GM21367 (cell line): ENCODE data around the gene ZNF664.
"Not testable (repeated sequence)": the region's sequence is repeated elsewhere in the genome, so short reads cannot be mapped to it uniquely, and the experiment has no call there.

Source experiments
- ATAC-seq: cut with Tn5 transposase; IDR thresholded peaks from one replicate; pipeline ENCODE4 v1.9.1; 2021; ENCODE audit not compliant: unreplicated experiment

ZNF664 gene

DNA sequence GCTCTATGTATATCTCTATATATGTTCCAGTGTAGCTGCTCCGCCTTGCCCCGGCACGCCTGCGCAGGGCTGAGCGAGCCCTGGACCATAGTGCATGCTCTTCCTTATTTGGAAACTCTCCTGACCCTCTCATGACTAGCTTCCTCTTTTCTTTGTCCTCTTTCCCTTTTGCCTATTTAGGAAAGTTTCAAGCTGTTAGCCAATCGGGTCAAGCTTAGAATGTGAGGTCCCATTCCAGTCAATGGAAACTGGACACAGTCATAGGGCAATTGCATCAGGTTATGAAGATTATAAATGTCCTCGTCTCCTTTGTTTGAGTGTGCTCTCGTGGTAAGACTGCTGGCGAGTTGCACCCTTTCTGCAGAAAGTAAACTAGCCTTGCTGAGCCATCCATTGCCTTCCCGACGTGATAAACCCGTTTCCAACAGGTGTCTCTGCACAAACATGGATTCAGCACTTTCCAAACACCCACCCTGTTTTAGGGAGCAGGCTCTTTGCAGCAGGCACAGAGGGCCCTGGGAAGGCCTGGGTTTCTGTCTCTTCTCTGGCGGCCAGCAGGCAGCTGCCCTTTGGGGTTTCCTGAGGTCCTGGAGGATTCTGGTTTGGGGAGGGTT is 31.3 kb upstream of the ZNF664 start:
- no peak for ATAC-seq

DNA sequence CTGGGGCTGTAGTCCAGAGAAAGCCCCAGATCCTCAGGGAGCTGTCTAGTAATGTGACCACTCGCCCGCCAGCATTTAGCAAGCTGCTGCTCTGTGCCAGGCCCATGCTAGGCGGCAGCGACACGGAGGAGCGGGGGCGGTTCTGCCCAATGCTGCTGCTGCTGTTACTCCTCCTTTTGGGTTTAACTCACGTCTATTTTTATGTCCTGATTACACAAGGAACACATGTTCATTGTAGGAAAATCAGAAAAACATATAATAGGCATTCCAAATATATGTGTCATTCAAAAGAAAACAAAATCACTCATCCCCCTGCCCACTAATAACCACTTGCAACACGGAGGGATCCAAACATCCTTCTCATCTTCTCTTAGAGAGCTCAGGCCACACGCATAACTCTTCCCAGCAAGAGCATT is 30.8 kb upstream of the ZNF664 start:
- no peak for ATAC-seq

DNA sequence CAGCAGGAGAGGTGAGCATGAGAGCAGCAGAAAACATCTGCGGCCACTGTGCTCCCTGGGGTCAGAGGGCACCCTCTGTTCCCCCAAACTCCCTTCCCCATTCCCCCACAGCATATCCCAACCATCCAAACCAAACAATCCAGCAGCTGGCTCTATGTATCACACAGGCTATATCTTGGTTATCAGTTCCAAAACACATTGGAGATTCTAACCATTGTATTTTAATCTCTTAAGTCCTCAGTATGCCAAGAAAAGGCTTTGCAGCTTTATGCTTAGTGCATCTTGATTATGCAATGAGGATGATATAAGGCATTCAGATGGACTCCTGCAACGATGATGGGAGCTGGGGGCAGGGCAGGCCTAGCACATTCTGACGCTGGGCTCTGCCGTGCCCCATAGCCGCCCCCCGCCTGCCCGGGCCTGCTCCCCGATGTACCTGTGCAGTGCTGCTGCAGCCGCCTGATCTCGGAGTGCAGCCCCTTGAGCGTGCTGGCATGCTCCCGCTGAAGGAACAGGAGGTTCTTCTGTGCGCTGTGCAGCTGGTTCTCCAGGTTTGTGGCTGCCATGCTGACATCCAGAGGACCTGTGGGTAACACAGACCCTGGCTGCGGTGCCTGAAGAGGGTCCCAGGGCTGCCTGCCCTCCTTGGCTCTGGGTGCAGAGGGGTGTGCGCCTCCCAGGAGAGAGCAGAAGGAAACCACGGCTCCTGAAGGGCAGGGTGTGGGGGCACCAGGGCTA is 29.9 kb upstream of the ZNF664 start:
- ATAC-seq = no peak

DNA sequence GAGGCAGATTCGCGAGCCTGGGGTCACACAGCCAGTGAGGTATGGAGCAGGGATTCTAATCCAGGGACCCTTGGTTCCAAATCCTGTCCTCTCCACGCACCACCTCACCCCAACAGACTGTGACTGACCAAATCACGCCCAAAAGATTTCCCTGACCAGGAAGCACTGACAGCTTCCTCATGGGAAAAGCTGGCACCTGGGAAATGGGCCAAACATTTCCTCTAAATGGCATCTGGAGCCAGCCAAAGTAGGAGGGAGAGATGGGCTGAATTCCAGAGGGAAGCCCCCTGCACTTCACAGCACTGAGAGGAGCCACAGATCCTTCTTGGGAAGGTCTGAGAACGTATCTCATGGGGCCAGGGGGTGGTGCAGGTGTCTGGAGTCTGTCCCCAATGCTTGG is 29.2 kb upstream of the ZNF664 start:
- ATAC-seq = no peak

DNA sequence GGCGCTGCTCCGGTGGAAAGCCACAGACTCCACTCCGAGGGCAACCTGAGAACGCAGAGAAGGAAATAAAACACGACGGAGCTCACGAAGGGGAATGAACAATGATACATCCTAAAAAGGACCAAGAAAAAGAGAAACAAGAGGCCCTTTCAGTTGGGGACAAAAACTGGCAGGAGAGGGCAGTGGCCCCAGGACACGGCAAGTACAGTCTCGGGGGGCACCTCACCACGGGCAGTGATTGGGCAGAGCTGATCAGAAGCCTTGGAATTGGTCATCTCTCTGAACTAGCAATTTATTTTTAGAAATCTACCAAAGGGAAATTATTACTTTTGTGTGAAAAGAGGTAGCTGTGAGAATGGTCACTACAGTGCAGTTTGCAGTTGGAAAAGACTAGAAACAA is 28.3 kb upstream of the ZNF664 start:
- ATAC-seq = no peak

DNA sequence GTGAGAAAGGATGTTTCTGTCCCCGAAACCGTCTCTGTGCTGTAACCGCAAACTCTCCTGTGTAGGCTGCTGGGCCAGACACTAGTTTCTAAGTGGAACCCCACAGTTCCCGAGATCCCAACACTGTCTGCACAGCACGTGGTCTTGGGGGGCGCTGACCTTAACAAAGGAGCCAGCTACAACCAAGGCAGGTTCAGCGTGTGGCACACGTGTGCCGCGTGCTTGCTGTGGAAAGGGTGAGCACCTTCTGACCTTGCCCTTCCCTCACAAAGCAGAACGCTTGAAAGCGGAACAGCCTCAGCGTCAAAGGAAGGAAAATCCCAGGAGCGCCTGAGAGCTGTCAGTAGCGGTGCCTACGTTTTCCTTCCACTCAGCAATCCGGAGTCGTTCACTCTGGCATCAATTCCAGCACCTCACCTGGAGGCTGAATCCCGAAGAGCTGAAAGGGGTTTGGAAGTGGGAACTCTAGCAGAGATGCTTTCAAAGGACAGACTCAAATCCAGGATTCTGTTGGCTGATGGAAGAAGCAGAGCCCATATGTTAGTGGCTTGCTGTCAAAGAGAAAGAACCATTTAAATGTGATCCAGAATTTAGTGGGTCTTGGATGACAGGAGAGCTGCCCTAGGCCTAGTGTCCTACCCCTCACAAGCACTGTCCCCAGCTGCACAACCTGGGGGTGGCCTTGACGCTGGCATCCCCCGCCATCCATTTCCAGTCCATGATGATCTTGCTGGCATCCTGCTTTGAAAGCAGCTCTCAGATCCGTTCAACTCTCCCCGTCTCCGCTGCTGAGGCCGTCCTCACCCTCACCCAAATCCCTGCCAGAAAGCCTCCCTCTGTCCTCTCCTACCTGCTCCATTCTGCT is 27.5 kb upstream of the ZNF664 start:
- no peak for ATAC-seq

DNA sequence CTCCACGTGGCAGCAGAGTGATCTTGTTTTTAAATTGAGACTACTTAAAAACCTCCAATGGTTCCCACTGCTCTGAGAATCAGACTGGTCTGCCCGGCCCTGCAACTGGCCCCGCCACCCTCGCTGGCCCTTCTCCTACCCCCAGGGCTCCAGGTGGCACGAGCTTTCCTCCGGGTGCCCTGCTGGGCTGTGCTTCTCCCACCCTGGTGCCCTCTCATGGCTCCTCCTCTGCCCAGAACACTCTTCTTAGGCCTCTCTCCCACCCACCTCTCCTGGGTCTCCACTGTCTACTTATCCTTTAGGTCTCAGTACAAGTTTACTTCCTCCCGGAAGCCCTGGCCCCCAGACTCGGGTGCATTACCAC is 26.9 kb upstream of the ZNF664 start:
- ATAC-seq = no peak

DNA sequence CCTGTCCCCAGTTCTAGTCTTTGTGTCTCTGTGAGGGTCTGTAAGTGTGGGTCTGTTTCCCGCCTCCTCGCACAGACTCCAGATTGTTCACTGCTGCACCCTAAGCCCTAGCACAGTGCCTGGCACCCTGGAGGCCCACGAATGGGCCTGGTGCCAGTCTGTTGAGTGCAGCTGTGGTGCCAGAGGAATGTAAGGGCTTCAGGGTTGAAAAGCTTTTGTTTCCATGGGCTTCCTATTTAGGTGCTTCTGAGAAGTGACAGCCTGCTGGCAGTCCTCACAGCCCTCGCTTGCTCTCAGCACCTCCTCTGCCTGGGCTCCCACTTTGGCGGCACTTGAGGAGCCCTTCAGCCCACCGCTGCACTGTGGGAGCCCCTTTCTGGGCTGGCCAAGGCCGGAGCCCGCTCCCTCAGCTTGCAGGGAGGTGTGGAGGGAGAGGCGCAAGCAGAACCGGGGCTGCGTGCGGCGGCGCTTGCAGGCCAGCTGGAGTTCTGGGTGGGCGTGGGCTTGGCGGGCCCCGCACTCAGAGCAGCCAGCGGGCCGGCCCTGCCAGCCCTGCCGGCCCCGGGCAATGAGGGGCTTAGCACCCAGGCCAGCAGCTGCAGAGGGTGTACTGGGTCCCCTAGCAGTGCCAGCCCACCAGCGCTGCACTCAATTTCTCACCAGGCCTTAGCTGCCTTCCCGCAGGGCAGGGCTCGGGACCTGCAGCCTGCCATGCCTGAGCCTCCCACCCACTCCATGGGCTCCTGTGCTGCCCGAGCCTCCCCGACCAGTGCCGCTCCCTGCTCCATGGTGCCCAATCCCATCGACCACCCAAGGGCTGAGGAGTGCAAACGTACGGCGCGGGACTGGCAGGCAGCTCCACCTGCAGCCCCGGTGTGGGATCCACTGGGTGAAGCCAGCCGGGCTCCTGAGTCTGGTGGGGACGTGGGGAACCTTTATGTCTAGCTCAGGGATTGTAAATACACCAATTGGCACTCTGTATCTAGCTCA is 26.2 kb upstream of the ZNF664 start:
- not testable (repeated sequence) for ATAC-seq

DNA sequence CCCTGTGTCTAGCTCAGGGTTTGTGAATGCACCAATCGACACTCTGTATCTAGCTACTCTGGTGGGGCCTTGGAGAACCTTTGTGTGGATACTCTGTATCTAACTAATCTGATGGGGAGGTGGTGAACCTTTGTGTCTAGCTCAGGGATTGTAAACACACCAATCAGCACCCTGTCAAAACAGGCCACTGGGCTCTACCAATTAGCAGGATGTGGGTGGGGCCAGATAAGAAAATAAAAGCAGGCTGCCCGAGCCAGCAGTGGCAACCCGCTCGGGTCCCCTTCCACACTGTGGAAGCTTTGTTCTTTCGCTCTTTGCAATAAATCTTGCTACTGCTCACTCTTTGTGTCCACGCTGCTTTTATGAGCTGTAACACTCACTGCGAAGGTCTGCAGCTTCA is 25.5 kb upstream of the ZNF664 start:
- ATAC-seq = not testable (repeated sequence)

DNA sequence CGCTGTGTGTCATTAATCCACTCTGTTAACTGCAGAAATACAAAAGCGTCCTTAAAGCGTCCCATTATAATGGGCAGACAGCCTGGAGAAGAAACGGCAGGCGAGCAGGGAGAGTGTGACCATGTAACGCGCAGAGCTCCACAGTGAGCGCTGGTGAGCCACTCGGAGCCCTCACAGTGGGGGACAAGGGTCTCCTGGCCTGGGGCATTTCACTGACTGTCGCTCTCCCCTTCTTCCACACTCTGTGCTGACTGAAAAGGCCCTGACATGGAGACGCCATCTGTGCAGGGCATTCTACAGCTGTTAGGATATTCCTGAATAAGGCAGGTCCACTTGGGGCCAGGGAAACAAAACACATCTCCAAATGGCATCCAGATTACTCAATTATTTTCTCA is 24.6 kb upstream of the ZNF664 start:
- ATAC-seq = no peak

DNA sequence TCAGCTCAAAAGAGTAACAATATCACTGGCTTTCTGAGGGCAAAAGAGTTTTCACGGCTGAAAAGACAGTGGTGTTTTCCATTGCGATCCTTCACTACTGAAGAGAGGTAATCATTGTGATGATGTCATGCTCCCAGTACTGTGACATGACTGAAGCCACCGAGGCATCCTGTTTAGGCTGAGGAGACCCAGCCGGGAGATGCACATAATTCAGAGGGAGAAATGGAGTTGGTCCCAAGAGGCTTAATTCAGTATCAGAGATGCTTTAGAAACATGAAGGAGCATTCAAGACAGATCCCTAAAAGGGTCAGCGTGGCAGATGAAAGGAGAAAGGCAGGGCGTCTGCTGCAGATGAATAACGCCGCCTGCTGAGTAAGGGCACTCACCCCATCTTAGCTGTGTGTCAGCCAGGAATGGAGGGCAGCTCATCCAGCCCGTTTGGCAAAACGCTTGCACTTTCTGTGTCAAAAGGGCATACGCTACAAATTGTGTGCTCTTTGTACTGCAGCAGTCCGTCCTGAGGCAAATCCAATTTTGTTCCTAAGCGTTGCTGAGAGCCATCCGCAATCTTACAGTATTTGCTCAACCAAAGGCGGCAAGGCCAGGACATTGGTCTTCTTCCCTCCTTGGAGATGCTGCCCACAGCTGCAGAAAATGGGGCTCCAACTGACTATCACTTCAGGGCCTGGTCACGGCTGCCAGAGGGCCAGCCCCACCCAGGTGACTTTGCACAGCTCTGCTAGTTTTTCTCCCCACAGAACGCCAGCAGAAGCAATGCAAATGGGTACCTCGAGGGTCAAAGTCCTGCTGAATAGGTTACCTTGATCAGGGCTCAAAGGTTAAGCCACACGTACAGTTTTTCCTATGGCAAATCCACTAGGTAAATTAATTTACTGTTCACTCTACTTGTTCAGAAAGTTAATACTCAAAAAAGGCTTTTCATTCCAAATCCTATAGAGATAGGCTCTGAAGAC is 23.9 kb upstream of the ZNF664 start:
- ATAC-seq = no peak

DNA sequence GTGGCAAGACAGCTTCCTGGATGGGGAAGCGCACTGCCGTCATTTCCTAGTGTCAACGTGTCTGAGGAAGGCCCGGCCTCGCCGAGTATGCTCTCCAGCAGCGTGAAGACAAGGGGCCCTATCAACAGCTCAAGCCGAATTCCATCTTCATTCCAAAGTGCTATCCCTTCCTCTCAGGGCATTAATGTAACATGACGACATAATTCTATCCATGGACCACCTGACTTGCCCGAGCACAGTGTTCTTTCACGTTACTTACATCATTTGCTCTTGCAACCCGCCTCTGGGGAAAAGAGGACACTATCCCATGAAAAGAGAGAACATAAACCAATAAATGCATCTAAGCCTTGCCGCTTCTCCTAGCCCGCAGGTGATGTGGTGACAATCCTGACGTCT is 23.2 kb upstream of the ZNF664 start:
- ATAC-seq = no peak

DNA sequence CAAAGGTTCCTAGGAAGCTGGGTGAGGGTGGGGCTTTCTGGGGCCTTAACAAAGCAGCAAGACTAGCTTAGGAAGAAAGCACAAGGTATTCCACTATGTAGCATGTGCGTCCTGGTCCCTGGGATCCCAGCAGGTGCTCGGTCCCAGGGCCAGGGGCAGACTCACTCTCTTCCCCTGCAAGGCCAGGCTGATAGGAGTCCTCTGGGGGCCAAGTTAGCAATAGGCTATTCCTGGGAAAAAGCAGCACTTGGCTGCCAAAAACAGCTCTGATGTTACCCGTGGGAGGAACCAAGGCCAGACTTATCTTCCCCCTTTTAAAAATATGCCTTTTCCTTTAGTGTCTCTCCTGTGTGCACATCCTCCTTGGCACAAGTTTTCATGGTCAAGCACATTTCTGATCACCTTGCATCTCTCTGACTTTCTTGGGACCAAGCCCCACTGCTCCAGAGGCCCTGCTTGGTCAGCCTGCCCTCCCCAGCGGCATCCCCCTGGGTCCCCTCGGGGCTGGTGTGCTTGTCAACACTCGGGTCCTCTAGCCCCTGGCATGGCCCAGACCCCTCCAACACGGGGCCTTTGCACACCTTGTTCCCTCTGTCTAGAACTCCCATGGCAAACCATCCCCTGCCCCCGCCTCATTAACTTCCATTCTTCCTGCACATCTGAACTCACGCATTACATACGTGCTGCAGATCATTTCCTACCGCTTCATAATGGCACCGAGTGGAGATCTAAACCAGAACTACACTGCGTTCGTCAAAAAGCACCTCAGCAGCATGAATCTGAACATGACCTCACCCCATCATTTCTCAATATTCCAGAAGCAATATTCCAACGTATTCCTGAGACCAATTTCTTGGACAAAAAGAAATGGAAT is 22.3 kb upstream of the ZNF664 start:
- no peak for ATAC-seq

DNA sequence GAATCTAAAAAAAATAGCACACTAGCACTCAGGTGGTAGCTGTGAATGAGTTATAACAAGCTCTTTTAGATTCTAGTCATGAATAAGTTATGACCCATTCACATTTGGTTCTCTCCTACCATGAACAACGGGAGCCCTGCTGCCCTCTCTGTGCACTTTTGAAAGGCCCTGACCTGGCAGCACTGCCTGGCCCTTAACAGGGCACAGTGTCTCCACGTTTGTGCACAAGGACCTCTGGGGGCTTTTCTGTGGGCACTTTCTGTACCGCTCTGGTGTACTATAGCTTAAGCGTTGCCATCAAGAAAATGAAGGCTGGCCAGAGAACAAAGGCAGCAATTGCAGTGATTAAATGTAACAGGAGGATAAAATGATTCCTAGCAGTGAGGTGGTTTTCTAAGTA is 21.5 kb upstream of the ZNF664 start:
- no peak for ATAC-seq

DNA sequence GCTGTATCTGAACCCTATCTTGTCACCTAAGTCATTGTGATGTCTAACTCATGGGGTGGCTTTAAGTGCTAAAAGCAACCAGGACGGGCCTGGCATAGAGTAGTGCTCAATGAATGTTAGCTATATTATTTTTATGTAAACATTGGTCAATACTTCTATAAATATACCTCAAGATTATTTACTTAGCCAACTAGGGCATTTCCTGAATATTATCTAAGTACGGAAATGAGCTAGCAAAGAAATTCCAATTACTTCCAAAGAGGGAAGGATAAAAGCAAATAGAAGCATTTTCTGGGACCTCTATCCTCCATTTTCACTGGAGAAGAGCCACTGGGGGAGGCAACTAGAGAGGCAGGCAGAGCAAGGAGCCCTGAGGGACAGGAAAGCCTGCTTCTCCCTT is 21.0 kb upstream of the ZNF664 start:
- ATAC-seq = no peak

DNA sequence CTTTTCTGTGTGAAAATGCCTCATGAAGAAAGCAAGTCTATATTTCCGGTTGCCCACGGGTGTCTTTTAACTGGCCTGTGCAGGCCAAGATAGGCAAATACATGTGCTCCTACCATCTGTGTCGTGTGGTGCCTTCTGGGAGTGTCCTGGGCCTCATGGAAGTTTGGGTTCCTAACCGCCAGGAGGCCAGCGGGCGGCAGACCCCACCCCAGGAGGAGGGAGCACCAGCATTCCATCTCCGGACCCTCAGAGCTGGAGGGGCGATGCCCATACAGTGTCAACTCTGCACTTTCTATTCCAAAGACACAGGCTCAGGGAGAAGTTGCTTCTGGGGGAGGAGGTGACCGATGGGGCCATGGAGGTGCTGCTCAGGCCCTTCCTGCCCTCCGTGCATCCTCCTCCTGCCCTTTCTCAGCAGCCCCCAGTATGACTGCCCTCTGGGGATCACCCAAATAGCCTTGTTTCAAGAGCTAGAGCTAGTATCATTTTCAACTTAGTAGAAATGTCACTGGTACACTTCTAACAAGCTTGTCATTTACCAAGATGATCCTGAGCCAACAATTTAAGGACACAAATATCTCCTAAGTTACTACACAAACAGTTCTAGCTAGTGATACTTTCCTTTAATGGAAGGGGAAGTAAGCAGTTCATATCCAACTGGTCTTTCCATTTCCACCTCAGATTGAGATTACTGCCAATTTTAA is 18.2 kb upstream of the ZNF664 start:
- ATAC-seq = no peak

DNA sequence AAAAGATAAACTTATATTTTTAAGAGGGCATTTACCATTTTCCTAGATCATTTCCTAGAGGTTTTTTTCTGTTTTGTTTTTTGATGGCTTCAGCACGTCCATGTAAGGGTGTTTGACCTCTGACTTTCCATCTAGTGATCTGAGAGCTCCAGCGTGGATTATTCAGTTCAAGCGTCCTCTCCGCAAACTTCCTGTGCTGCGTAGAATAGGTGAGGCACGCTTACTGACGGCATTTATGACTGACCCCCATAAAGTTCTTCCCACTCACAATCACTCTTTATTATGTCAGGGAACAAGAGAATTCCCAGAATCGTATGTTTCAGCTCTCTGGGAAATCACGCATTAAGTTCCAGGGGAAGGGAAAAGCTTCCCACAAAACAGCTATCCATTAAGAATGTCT is 16.8 kb upstream of the ZNF664 start:
- no peak for ATAC-seq

DNA sequence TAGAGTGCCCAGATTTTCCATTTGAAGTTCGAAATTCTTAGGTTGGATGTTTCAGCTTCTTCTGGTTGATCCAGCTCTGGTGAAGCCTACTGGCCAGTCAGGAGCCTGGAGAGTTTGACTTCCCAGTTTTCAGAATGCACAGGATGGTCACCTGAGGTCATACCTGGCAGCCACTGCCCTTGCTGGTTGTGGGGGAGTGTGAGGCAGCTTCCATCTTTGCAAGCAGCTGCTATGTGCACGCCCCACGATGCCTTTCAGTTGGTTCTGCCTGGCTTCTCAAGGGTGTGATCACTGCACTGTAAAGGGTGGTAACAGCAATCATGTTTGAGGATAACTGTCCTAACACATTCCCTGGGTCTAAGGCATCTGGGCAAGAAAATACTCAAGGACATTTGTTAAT is 15.8 kb upstream of the ZNF664 start:
- ATAC-seq = no peak
